Prostate gland (tissue), 2 donors: ENCODE results near the gene NBPF3. TPM values are rescaled to one million over a fixed set of nuclear protein-coding genes. Genes with fewer than 3 reads are reported as not detected.
"Not testable (repeated sequence)": the region's sequence is repeated elsewhere in the genome, so short reads cannot be mapped to it uniquely, and the experiment has no call there.

Source experiments
- DNase-seq: peaks from one replicate; pipeline ENCODE4 v3.0.0-alpha.2; 2019; ENCODE audit warnings: low spot score
- H3K27ac ChIP-seq, 2 donors: fragments of 200-600 bp; sonication (generic); 2 replicates each; pipeline ENCODE4 v1.5.1; 2017 to 2019
- H3K27me3 ChIP-seq: fragments of 200-600 bp; sonication (generic); replicated peaks from 2 replicates; pipeline ENCODE4 v1.5.1; 2019; ENCODE audit not compliant: insufficient read depth
- H3K36me3 ChIP-seq, 2 donors: fragments of 200-600 bp; sonication (generic); 1 replicate in 1 of 2; 2 replicates in 1 of 2; pipeline versions ENCODE4 v1.5.1 to v1.8.1; 2017 to 2019
- H3K4me1 ChIP-seq: fragments of 200-600 bp; sonication (generic); replicated peaks from 2 replicates; pipeline ENCODE4 v1.5.1; 2019
- H3K4me3 ChIP-seq, 2 donors: fragments of 200-600 bp; sonication (generic); 2 replicates each; pipeline ENCODE4 v1.5.1; 2017 to 2019
- H3K9me3 ChIP-seq: fragments of 200-600 bp; sonication (generic); 2 replicates; pipeline ENCODE4 v1.5.1; 2017
- CTCF ChIP-seq, 4 experiments: fragments of 200-600 bp in 2 of 4; fragments of 450-650 bp in 2 of 4; sonication (generic) in 2 of 4; IDR thresholded peaks; 1 replicate in 3 of 4; 2 replicates in 1 of 4; pipeline ENCODE4 v1.5.1; 2016 to 2019; ENCODE audit warnings: antibody characterized with exemption in 4 of 4, mild to moderate bottlenecking in 2 of 4, moderate library complexity in 2 of 4
- POLR2A ChIP-seq: fragments of 450-650 bp; IDR thresholded peaks from one replicate; pipeline ENCODE4 v1.6.1; 2016; ENCODE audit warnings: antibody characterized with exemption, mild to moderate bottlenecking
- POLR2AphosphoS5 ChIP-seq: sonication (generic); formaldehyde crosslinking; IDR thresholded peaks from one replicate; pipeline ENCODE4 v1.6.1; 2017; ENCODE audit warnings: antibody characterized with exemption
- WGBS: methylation state at CpG from one replicate; pipeline ENCODE4 v1.1.5; 2018; 5-methylcytosine and 5-hydroxymethylcytosine counted together
- intact Hi-C: fragments of 100-400 bp; cut with DNase I; formaldehyde crosslinking; loops from one replicate; pipeline ENCODE4 v1.14.2; 2022
- total RNA-seq, 2 donors: library from RNA; depleted of rRNA; stranded (reverse); fragments of >200 nt; gene quantifications; one replicate each; pipeline ENCODE4 v1.1.0, GENCODE V29; 2016

NBPF3 gene
- total RNA-seq, 2 donors from 2014 or later, result 13.9 to 19.7 TPM

- H3K27ac ChIP-seq, result no peak overlapping the region
These were observed 42.1 kb upstream of the NBPF3 start for GRCh38 chr1:21397813-21398188.

GRCh38 chr1:21401726-21402346 lies 38.1 kb upstream of the NBPF3 start:
- WGBS, result 78% methylated on average over 9 of the region's 9 CpGs
- H3K36me3 ChIP-seq, DNase-seq, intact Hi-C loops, H3K4me1 ChIP-seq, H3K27me3 ChIP-seq, H3K9me3 ChIP-seq, H3K27ac ChIP-seq, H3K4me3 ChIP-seq: not testable (repeated sequence)

More at GRCh38 chr1:21397813-21398188, 42.1 kb upstream of the NBPF3 start:
- intact Hi-C loops, result loop anchor here (10.0 kb wide), 1 partner anchor 177 kb away; no protein-coding TSS in a partner anchor
- Histone ChIP-seq H3K9me3 (no peaks in the 10 kb centered on the region), H3K36me3 (no peaks in the 10 kb centered on the region), H3K4me1 (no peaks in the 10 kb centered on the region), H3K27me3 (peaks cover 2% of the 10 kb centered on the region), H3K4me3 (no peak overlapping the region)
- 34% methylated on average over 15 of the region's 15 CpGs for WGBS
- TF ChIP-seq POLR2A (no peak), POLR2AphosphoS5 (no peak), CTCF (IDR thresholded peaks at IDR 0.05) (no peak)
- no peak for DNase-seq

- Histone ChIP-seq H3K27ac (no peak overlapping the region), H3K36me3 (no peaks in the 10 kb centered on the region), H3K27me3 (no peaks in the 10 kb centered on the region), H3K4me1 (no peaks in the 10 kb centered on the region), H3K9me3 (no peaks in the 10 kb centered on the region), H3K4me3 (no peak overlapping the region)
- no peak for DNase-seq
- intact Hi-C loops, result no loop called here
- 71% methylated on average over 2 of the region's 2 CpGs for WGBS
- no peak for TF ChIP-seq CTCF (IDR thresholded peaks at IDR 0.05)
- no peak for TF ChIP-seq POLR2A
- no peak for TF ChIP-seq POLR2AphosphoS5
These were observed 33.3 kb upstream of the NBPF3 start for GRCh38 chr1:21406659-21407058.

GRCh38 chr1:21409897-21410296 lies 30.0 kb upstream of the NBPF3 start:
- H3K4me1 ChIP-seq, H3K27ac ChIP-seq, H3K27me3 ChIP-seq, DNase-seq, H3K36me3 ChIP-seq, H3K4me3 ChIP-seq, H3K9me3 ChIP-seq, intact Hi-C loops: not testable (repeated sequence)
- 61% methylated on average over 3 of the region's 3 CpGs for WGBS

- intact Hi-C loops, result no loop called here
- TF ChIP-seq POLR2A (no peak), POLR2AphosphoS5 (no peak), CTCF (IDR thresholded peaks at IDR 0.05) (no peak)
- no peaks in the 10 kb centered on the region for H3K27me3 ChIP-seq
- no peaks in the 10 kb centered on the region for H3K4me1 ChIP-seq
- no peak overlapping the region for H3K27ac ChIP-seq
- H3K36me3 ChIP-seq, result no peaks in the 10 kb centered on the region
- no peaks in the 10 kb centered on the region for H3K9me3 ChIP-seq
- 85% methylated on average over 5 of the region's 5 CpGs for WGBS
- DNase-seq, result no peak
- H3K4me3 ChIP-seq, result no peak overlapping the region
These were observed 25.9 kb upstream of the NBPF3 start for GRCh38 chr1:21414015-21414414.

- intact Hi-C loops, result not testable (repeated sequence)
- WGBS, result 70% methylated on average over 6 of the region's 6 CpGs
These were observed 19.6 kb upstream of the NBPF3 start for GRCh38 chr1:21420378-21420777.

GRCh38 chr1:21421307-21421706 lies 18.6 kb upstream of the NBPF3 start:
- DNase-seq, intact Hi-C loops, H3K4me3 ChIP-seq, H3K27me3 ChIP-seq, H3K27ac ChIP-seq, H3K9me3 ChIP-seq, H3K4me1 ChIP-seq, H3K36me3 ChIP-seq: not testable (repeated sequence)
- 63% methylated on average over 8 of the region's 8 CpGs for WGBS

More at GRCh38 chr1:21420378-21420777, 19.6 kb upstream of the NBPF3 start:
- not testable (repeated sequence) for H3K4me1 ChIP-seq, H3K4me3 ChIP-seq, H3K9me3 ChIP-seq, H3K27ac ChIP-seq, H3K36me3 ChIP-seq, DNase-seq, H3K27me3 ChIP-seq

GRCh38 chr1:21427798-21428480 lies 12.0 kb upstream of the NBPF3 start:
- H3K4me1 ChIP-seq, H3K36me3 ChIP-seq, H3K27ac ChIP-seq, H3K4me3 ChIP-seq, DNase-seq, H3K27me3 ChIP-seq, intact Hi-C loops, H3K9me3 ChIP-seq: not testable (repeated sequence)
- 2% methylated on average over 15 of the region's 74 CpGs for WGBS

- H3K4me1 ChIP-seq, H3K36me3 ChIP-seq, H3K4me3 ChIP-seq, H3K9me3 ChIP-seq, H3K27me3 ChIP-seq, intact Hi-C loops, H3K27ac ChIP-seq, DNase-seq: not testable (repeated sequence)
- 45% methylated on average over 26 of the region's 66 CpGs for WGBS
These were observed 11.4 kb upstream of the NBPF3 start for GRCh38 chr1:21428481-21429073.
